Activated CD8-positive, alpha-beta memory T cell treated with anti-CD3 and anti-CD28 coated beads, Interleukin-2, amount 10 ng/mL, durations not matched to agents 7 days and 5 days (primary cell): ENCODE results near the gene ZNF554. TPM values are rescaled to one million over a fixed set of nuclear protein-coding genes. Genes with fewer than 3 reads are reported as not detected.
"Not testable (repeated sequence)": the region's sequence is repeated elsewhere in the genome, so short reads cannot be mapped to it uniquely, and the experiment has no call there.

ENCODE experiments used
- ATAC-seq: fragments of 150-1000 bp; cut with Tn5 transposase; one replicate; pipeline ENCODE4 v1.10.0; 2021; ENCODE audit warnings: moderate library complexity
- CTCF ChIA-PET: fragments of 350-600 bp; sonication (Branson Sonifier 250); formaldehyde crosslinking; loops from one replicate; lab custom pipeline; 2021; ENCODE audit warnings: antibody characterized with exemption; lab: Charles Lee
- DNase-seq: peaks from one replicate; pipeline ENCODE4 v3.0.0-alpha.2; 2020
- H3K27ac Mint-ChIP-seq: one replicate; pipeline ENCODE4 v1.8.0; 2021; ENCODE audit warnings: mild to moderate bottlenecking, mixed read lengths
- H3K27me3 Mint-ChIP-seq: one replicate; pipeline ENCODE4 v1.8.0; 2021; ENCODE audit warnings: mixed read lengths
- H3K36me3 Mint-ChIP-seq: one replicate; pipeline ENCODE4 v1.8.0; 2021; ENCODE audit warnings: mild to moderate bottlenecking, mixed read lengths
- H3K4me1 Mint-ChIP-seq: one replicate; pipeline ENCODE4 v1.8.0; 2021; ENCODE audit warnings: mixed read lengths
- H3K4me3 Mint-ChIP-seq: one replicate; pipeline ENCODE4 v1.8.0; 2021; ENCODE audit warnings: mild to moderate bottlenecking, moderate library complexity, mixed read lengths
- H3K9me3 Mint-ChIP-seq: one replicate; pipeline ENCODE4 v1.8.0; 2022; ENCODE audit warnings: low read depth, mixed read lengths
- total RNA-seq, 2 experiments: library from RNA; stranded (reverse); gene quantifications; one replicate each; pipeline ENCODE4 v1.2.3, GENCODE V29; 2021

ZNF554 gene
- total RNA-seq, 2 experiments from 2014 or later = 1.1 to 1.6 TPM

DNA sequence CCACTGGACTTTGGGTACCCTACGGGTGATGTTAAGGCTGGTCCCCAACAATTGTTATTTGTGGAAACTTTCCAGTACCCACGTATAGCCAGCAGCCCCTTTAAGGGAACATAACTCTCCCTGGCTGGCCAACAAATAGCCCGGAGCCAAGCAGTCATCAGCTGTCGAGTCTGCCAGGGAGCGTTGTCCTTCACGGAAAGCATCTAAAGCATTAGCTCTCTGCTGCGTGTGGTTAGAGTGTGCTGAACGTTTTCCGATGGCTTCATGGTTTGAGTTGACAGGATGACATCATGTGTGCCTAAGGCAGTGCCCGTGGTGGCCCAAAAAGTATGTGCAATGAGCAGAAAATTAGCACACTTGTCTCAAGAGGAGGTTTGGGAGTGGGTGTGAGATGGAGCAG is 44.1 kb downstream of the ZNF554 start:
- Mint-ChIP-seq H3K27me3 (peaks cover 5% of the 10 kb centered on the region), H3K27ac (no peak overlapping the region), H3K4me1 (no peaks in the 10 kb centered on the region), H3K9me3 (peaks cover 16% of the 10 kb centered on the region), H3K36me3 (peaks cover 2% of the 10 kb centered on the region), H3K4me3 (no peak overlapping the region)
- CTCF ChIA-PET = no interaction called here
- ATAC-seq = no peak
- DNase-seq = no peak

DNA sequence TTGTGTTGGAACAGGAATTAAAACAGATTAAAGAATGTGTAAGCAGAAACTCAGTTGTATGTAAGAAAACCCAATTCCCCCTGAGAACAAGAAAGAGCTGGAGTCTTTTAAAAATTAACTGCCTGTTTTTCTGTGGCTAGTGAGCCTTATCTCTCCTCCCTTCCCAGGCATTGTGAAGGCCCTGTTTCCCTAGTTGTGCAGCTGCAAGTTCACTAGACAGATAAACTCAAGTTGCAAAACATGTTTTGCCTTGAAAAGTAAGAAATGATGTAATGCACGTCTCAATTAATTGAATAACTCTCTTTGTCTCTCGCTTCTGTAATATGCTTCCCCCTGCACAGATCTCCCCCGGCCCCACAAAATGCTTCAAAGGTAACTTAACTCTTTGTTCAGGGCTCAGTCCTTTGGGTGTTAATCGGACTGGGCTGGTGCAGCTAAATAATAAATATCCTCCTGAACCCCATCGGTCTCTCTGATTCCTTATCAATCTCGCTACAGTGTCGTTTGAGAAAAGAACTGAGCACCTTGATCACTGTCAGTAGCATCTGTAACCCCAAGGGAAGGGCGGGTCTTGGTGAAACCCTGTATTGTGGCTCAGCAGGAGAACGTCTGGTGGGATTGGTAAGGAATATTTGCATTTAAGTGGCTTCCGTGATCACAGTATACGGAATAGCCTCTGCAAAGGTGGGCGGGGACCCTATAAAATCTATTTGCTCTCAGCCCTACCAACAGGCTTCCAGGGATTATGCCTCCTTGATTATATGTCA is 45.8 kb downstream of the ZNF554 start:
- Mint-ChIP-seq H3K36me3 (peaks cover 2% of the 10 kb centered on the region), H3K27ac (no peak overlapping the region), H3K4me3 (no peak overlapping the region), H3K27me3 (peaks cover 5% of the 10 kb centered on the region), H3K4me1 (no peaks in the 10 kb centered on the region), H3K9me3 (peaks cover 16% of the 10 kb centered on the region)
- CTCF ChIA-PET = no interaction called here
- DNase-seq (no peak), ATAC-seq (no peak)

DNA sequence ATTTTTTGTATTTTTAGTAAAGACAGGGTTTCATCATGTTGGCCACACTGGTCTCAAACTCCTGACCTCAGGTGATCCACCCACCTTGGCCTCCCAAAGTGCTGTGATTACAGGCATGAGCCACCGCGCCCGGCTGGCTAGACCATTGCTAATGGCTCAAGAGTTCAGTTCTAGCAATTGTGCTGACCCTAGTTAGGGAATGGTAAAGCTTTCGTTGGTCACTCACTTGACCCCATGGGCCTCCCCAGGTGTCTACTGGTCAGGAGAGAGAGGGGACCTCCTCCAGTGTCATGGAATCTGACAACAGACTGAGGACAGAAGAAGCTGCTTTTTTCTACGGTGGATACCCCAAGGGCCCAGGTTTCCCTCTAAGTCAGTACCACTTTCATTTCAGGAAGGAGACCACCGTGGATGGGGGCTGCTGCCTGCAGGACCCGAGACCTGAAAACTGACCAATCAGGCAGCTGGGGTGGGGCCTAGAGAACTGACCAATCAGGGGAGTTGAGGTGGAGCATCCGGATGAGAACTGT is 46.9 kb downstream of the ZNF554 start:
- H3K9me3 Mint-ChIP-seq = peaks cover 13% of the 10 kb centered on the region
- DNase-seq (no peak), ATAC-seq (no peak)
- no peak overlapping the region for H3K27ac Mint-ChIP-seq
- H3K36me3 Mint-ChIP-seq = peaks cover 2% of the 10 kb centered on the region
- H3K4me1 Mint-ChIP-seq = no peaks in the 10 kb centered on the region
- no peak overlapping the region for H3K4me3 Mint-ChIP-seq
- CTCF ChIA-PET = interaction anchor here (0.5 kb wide), 1 partner anchor 40 kb away, joined by 4 read pairs; no protein-coding TSS in a partner anchor
- peaks cover 5% of the 10 kb centered on the region for H3K27me3 Mint-ChIP-seq

DNA sequence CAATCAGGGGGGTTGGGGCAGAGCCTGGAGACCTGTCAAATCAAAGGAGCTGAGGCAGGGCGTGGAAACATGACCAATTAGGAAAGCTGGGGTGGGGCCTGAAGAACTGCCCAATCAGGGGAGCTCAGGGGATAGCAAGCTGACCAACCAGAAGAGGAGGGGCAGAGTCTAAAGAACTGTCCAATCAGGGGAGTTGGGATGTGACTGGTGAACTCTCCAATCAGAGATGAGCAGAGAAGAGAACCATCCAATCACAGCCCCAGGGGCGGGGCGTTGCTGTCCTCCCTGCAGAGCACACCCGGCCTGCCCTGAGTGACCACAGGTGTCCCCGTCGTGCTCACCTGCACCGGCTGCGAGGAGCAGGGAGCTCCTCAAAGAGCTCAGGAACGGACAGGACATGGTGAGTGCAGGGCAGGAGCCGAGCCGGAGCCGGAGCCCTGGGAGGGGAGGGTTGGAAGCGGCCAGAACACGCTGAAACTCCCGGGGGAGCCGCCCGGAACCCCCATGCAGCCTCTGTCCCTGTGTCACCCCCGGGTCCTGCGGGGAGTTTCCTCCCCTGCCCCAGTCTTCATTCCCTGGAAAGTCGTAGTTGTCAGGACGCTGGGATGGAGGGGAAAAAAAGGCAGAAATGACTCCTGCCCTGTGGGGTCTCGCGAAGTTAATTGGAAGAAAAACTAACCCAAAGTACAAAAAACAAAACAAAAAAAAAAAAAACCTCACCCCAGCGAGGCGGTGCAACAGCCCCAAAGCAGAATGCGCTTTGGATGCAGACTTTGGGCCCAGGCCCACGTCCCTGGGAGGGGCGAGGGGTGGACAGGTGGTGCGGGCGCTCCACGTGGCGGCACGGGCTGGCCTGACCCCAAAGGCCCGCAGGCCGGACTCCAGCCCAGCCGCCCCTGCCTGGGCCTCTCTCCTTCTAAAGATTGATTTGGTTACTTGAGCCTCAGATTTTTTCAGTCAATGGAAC is 47.6 kb downstream of the ZNF554 start, which contains the start of gene ZNF556:
TSS of gene ZNF556 (plus strand) at position 311 of the 967 bp plus-strand sequence. CDS start at position 398, 87 bp downstream.
- no peak within 1 kb of the TSS for H3K27ac Mint-ChIP-seq
- no peaks in the 10 kb centered on the region for H3K4me1 Mint-ChIP-seq
- H3K27me3 Mint-ChIP-seq = peaks cover 5% of the 10 kb centered on the region
- H3K4me3 Mint-ChIP-seq = no peak within 1 kb of the TSS
- H3K9me3 Mint-ChIP-seq = peaks cover 9% of the 10 kb centered on the region
- DNase-seq (no peak), ATAC-seq (no peak)
- peaks cover 2% of the 10 kb centered on the region for H3K36me3 Mint-ChIP-seq
- CTCF ChIA-PET = interaction anchor here (0.5 kb wide), 1 partner anchor 41 kb away, joined by 4 read pairs; no protein-coding TSS in a partner anchor

DNA sequence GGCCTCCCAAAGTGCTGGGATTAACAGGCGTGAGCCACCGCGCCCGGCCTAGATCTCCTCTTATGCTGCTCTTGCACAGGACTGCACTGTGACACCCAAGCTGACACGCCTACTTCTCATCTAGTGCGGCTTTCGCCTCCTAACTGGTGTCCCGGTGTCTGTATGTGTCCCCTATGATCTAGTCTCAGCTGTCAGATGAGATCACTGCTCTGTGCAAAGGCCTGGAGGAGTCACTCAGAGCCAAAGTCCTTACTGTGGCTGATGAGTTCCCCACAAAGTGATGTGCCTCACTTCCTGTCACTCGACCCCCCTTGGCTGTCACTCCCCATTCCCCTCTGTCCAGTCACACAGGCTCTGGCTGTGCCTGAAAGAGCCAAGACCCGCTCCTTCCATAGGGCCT is 50.0 kb downstream of the ZNF554 start:
- Mint-ChIP-seq H3K9me3 (peaks cover 6% of the 10 kb centered on the region), H3K27me3 (peaks cover 5% of the 10 kb centered on the region), H3K36me3 (peaks cover 2% of the 10 kb centered on the region), H3K4me3 (no peak overlapping the region), H3K4me1 (no peaks in the 10 kb centered on the region), H3K27ac (no peak overlapping the region)
- CTCF ChIA-PET = no interaction called here
- ATAC-seq (no peak), DNase-seq (no peak)

DNA sequence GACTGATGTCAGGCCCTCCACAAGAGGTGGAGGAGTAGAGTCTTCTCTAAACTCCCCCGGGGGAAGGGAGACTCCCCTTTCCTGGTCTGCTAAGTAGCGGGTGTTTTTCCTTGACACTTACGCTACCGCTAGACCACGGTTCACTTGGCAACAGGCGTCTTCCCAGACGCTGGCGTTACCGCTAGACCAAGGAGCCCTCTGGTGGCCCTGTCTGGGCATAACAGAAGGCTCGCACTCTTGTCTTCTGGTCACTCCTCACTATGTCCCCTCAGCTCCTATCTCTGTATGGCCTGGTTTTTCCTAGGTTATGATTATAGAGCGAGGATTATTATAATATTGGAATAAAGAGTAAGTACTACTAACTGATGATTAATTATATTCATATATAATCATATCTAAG is 52.5 kb downstream of the ZNF554 start:
- not testable (repeated sequence) for ATAC-seq, H3K27ac Mint-ChIP-seq, H3K36me3 Mint-ChIP-seq, H3K27me3 Mint-ChIP-seq, H3K4me3 Mint-ChIP-seq, H3K9me3 Mint-ChIP-seq, H3K4me1 Mint-ChIP-seq, DNase-seq
- CTCF ChIA-PET = interaction anchor here (0.7 to 1.0 kb wide), 2 partner anchors 196 to 223 kb away, joined by 3 to 5 read pairs; no protein-coding TSS in a partner anchor

DNA sequence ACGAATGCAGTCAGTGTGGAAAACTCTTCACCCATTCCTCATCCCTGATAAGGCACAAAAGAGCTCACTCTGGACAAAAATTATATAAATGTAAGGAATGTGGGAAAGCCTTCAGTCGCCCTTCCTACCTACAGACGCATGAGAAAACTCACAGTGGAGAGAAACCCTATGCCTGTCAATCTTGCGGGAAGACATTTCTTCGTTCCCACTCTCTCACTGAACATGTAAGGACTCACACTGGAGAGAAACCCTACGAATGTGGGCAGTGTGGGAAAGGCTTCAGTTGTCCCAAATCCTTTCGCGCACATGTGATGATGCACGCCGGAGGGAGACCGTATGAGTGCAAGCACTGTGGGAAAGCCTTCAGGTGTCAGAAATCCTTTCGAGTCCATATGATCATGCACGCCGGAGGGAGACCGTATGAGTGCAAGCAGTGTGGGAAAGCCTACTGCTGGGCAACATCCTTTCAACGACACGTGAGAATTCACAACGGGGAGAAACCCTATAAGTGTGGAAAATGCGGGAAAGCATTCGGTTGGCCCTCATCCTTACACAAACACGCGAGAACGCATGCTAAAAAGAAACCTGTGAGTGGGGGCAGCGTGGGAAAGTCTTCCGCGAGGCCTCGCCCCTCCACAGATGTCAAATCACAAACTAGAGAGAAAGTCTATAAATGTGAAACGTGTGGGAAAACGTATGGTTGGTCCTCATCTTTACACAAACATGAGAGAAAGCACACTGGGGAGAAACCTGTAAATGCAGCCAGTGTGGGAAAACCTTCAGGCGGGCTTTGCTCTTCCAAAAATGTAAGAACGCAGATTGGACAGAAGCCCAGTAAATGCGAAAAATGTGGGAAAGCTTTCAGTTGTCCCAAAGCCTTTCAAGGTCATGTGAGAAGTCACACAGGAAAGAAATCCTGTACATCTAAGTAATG is 58.0 kb downstream of the ZNF554 start:
- Mint-ChIP-seq H3K27ac (no peak overlapping the region), H3K4me3 (no peak overlapping the region), H3K4me1 (no peaks in the 10 kb centered on the region), H3K27me3 (no peaks in the 10 kb centered on the region), H3K36me3 (peaks cover 13% of the 10 kb centered on the region), H3K9me3 (peaks cover 14% of the 10 kb centered on the region)
- CTCF ChIA-PET = no interaction called here
- ATAC-seq (no peak), DNase-seq (no peak)

DNA sequence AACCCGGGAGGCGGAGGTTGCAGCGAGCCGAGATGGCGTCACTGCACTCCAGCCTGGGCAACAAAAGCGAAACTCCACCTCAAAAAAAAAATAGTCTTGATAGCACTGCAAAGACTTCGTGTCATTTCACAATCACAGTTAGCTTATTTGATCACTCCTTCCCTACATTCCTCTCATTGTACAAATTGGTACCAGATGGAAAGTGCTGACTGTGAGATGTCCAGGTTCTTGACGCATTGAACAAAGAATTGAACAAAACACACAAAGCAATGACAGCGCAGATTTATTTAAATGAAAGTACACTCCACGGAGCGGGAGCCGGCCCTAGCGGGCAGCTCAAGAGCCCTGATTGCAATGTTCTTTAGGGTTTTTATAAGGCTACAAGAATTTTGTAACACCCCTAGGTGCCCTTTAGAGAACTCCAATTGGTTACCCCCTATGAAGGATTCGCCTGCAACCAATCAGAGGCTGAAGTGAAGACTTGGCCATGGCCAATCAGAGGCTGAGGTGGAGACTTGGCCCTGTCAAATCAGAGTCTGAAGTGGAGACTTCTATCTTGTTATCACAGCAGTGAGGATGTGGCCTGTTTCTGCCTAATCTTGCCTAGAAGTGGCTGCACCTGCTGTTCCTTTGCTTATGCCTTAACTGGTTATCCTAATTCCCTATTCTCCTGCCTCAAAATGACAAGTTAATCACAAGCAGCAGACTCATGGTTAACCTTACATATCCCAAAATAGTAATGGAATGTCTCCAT is 64.2 kb downstream of the ZNF554 start:
- Mint-ChIP-seq H3K36me3 (peaks cover 3% of the 10 kb centered on the region), H3K27ac (no peak overlapping the region), H3K4me1 (no peaks in the 10 kb centered on the region), H3K4me3 (no peak overlapping the region), H3K9me3 (peaks cover 5% of the 10 kb centered on the region), H3K27me3 (no peaks in the 10 kb centered on the region)
- ATAC-seq (no peak), DNase-seq (no peak)
- CTCF ChIA-PET = no interaction called here

DNA sequence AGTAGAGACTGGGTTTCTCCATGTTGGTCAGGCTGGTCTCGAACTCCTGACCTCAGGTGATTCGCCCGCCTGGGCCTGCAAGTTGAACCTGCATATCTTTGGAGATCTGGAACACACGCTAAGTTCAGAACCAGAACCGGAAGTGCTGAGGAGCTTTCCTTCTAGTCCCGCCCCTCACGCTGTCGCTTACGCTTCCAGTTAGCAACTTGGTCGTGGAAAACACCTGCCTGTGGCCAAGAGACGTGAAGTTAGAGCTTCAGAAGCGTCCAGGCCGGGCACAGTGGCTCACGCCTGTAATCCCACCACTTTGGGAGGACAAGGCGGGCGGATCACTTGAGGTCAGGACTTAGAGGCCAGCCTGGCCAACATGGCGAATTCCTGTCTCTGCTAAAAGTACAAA is 66.1 kb downstream of the ZNF554 start:
- no peak for DNase-seq
- Mint-ChIP-seq H3K27ac (no peak overlapping the region), H3K4me1 (no peaks in the 10 kb centered on the region), H3K36me3 (no peaks in the 10 kb centered on the region), H3K9me3 (peaks cover 2% of the 10 kb centered on the region), H3K27me3 (no peaks in the 10 kb centered on the region), H3K4me3 (no peak overlapping the region)
- CTCF ChIA-PET = no interaction called here
- ATAC-seq = no peak

Other genes starting within 250 kb of the ZNF554 start
- not detected for gene GNG7, start 117.2 kb upstream of the ZNF554 start, total RNA-seq
- not detected for gene DIRAS1, start 98.5 kb upstream of the ZNF554 start, total RNA-seq
- 10 to 100 TPM; 36.9 to 41.3 TPM for gene SLC39A3, start 79.9 kb upstream of the ZNF554 start, total RNA-seq
- gene SGTA, start 36.6 kb upstream of the ZNF554 start, total RNA-seq = 10 to 100 TPM; 49.3 to 58.6 TPM
- 100 to 1,000 TPM; 138 to 139 TPM for gene THOP1, start 34.4 kb upstream of the ZNF554 start, total RNA-seq
- 1 to 10 TPM; 2.5 to 3.1 TPM for gene ZNF555, start 21.6 kb downstream of the ZNF554 start, total RNA-seq
- gene ZNF556, start 47.5 kb downstream of the ZNF554 start, total RNA-seq = not detected
- gene ZNF57, start 81.1 kb downstream of the ZNF554 start, total RNA-seq = 1 to 10 TPM; 4.5 to 4.6 TPM
- gene ZNF77, start 125.1 kb downstream of the ZNF554 start, total RNA-seq = 1 to 10 TPM; 4.1 to 4.9 TPM
- gene TLE6, start 157.7 kb downstream of the ZNF554 start, total RNA-seq = 1 to 10 TPM; 1.9 to 3.2 TPM
- 1 to 10 TPM in 1 of 2 experiments, under 1 TPM in 1; 0.47 to 1.0 TPM for gene TLE2, start 209.4 kb downstream of the ZNF554 start, total RNA-seq
- 100 to 1,000 TPM; 508 to 583 TPM for gene TLE5, start 242.6 kb downstream of the ZNF554 start, total RNA-seq